ENCODE results near the gene PCCA. TPM values are rescaled to one million over a fixed set of nuclear protein-coding genes. Genes with fewer than 3 reads are reported as not detected.
"Not testable (repeated sequence)": the region's sequence is repeated elsewhere in the genome, so short reads cannot be mapped to it uniquely, and the experiment has no call there.

PCCA gene
- total and polyA plus RNA-seq, 2 donors (not counting 3 experiments of a cell fraction or from before 2014, with no cell fraction given), result 5.7 to 20.2 TPM

DNA sequence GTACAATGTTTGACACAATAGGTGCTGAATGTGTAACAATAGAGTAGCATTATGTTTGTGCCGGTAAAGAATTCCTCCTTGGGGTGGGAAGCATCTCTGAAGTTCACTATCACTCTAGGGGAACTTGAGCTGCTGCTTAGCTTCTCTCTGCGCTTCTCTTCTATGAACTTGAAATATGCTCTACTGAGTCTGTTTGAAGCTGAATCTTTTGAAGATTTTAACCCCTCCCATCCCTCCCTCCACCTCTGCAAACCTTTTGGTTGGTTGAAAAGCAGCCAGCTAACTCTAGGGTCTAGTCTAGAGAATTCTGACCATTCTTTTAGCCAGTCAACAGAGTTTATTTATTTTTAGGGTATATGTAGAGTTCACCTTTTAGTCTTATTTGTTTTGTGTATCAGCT is 2.5 kb downstream of the PCCA start:
- no peaks in the 10 kb centered on the region for H3K36me3 ChIP-seq (ENCODE audit: control insufficient read depth in 2 of 2, extremely low read depth in 1 of 2, insufficient read depth in 2 of 2, low read length in 2 of 2)
- H3K4me1 ChIP-seq (ENCODE audit: control insufficient read depth, extremely low read depth, insufficient read depth, low read length), result peaks cover 8% of the 10 kb centered on the region
- no TSS peak for BruUV-seq (replicated peaks)
- ChIA-PET POLR2A (no interaction called here), CTCF (interaction anchor here (0.7 kb wide), 1 partner anchor 144 kb away, joined by 3 read pairs; no protein-coding TSS in a partner anchor)
- H3K9me1 ChIP-seq (replicated peaks; ENCODE audit: control insufficient read depth, extremely low read depth, insufficient read depth, low read length), result no peaks in the 10 kb centered on the region
- H2AFZ ChIP-seq (ENCODE audit: low read depth, low read length), result no peak overlapping the region
- intact Hi-C loops (cut with micrococcal nuclease) (no loop called here), dilution Hi-C loops (cut with MboI; ENCODE audit: extremely low pct_ligation_motif_present, low sequenced_read_pairs) (no loop called here)
- no peak overlapping the region for H3K9ac ChIP-seq (replicated peaks; ENCODE audit: extremely low read depth, insufficient read depth, low read length)
- H3K4me2 ChIP-seq (ENCODE audit: insufficient read depth, low read length), result no peak overlapping the region
- DNase-seq (ENCODE audit: low read depth, low spot score), result no peak
- H3K27me3 ChIP-seq (ENCODE audit: control insufficient read depth in 2 of 2, insufficient read depth in 2 of 2, low read length in 2 of 2), result no peaks in the 10 kb centered on the region
- FAIRE-seq, result no peak
- no peak for TF ChIP-seq POLR2AphosphoS5 (IDR thresholded peaks at IDR 0.05; ENCODE audit: insufficient read depth, low read depth, low read length)
- no peak for TF ChIP-seq EZH2 (IDR thresholded peaks at IDR 0.05; ENCODE audit: borderline replicate concordance, low read depth, low read length, severe bottlenecking)
- TF ChIP-seq MYC (IDR thresholded peaks at IDR 0.05; ENCODE audit: low read depth, low read length), result no peak
- no peak for TF ChIP-seq FOS (IDR thresholded peaks at IDR 0.05; ENCODE audit: borderline replicate concordance, insufficient read depth, low read length)
- no peak for TF ChIP-seq CTCF (IDR thresholded peaks at IDR 0.05; ENCODE audit: extremely low read depth in 1 of 2, insufficient read depth in 1 of 2, low read depth in 1 of 2, low read length in 2 of 2)
- no peak for TF ChIP-seq GATA2 (IDR thresholded peaks at IDR 0.05; ENCODE audit: insufficient read depth, insufficient read length, low read depth, low read length)
- no peak for TF ChIP-seq POLR2A (IDR thresholded peaks at IDR 0.05; ENCODE audit: low read depth, low read length)
- TF ChIP-seq JUN (IDR thresholded peaks at IDR 0.05; ENCODE audit: borderline replicate concordance, insufficient read depth, insufficient read length, low read depth), result no peak
- TF ChIP-seq, protein P1, sequence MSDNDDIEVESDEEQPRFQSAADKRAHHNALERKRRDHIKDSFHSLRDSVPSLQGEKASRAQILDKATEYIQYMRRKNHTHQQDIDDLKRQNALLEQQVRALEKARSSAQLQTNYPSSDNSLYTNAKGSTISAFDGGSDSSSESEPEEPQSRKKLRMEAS (IDR thresholded peaks at IDR 0.05; ENCODE audit: insufficient read depth, insufficient read length), result no peak
- H3K4me3 ChIP-seq (replicated peaks in 1 of 3; ENCODE audit: insufficient read depth in 1 of 3, low read depth in 1 of 3, low read length in 3 of 3), result no peak overlapping the region
- peaks cover 19% of the 10 kb centered on the region for H3K79me2 ChIP-seq (ENCODE audit: control insufficient read depth, insufficient read depth, low read length)
- no peaks in the 10 kb centered on the region for H3K9me3 ChIP-seq (replicated peaks; ENCODE audit: control insufficient read depth, insufficient read depth, low read length)
- no peak overlapping the region for H3K27ac ChIP-seq (ENCODE audit: insufficient read depth, low read depth, low read length)
- H4K20me1 ChIP-seq (replicated peaks; ENCODE audit: control insufficient read depth, extremely low read depth, insufficient read depth, low read length), result no peaks in the 10 kb centered on the region

- H3K4me1 ChIP-seq (ENCODE audit: control insufficient read depth, extremely low read depth, insufficient read depth, low read length); BruUV-seq (replicated peaks); POLR2A ChIA-PET; H3K36me3 ChIP-seq (ENCODE audit: control insufficient read depth in 2 of 2, extremely low read depth in 1 of 2, insufficient read depth in 2 of 2, low read length in 2 of 2); CTCF ChIA-PET; H2AFZ ChIP-seq (ENCODE audit: low read depth, low read length); H3K9ac ChIP-seq (replicated peaks; ENCODE audit: extremely low read depth, insufficient read depth, low read length); H3K27ac ChIP-seq (ENCODE audit: insufficient read depth, low read depth, low read length); dilution Hi-C loops (cut with MboI; ENCODE audit: extremely low pct_ligation_motif_present, low sequenced_read_pairs); H3K4me3 ChIP-seq (replicated peaks in 1 of 3; ENCODE audit: insufficient read depth in 1 of 3, low read depth in 1 of 3, low read length in 3 of 3); H3K27me3 ChIP-seq (ENCODE audit: control insufficient read depth in 2 of 2, insufficient read depth in 2 of 2, low read length in 2 of 2); H4K20me1 ChIP-seq (replicated peaks; ENCODE audit: control insufficient read depth, extremely low read depth, insufficient read depth, low read length); H3K9me1 ChIP-seq (replicated peaks; ENCODE audit: control insufficient read depth, extremely low read depth, insufficient read depth, low read length); FAIRE-seq; intact Hi-C loops (cut with micrococcal nuclease); DNase-seq (ENCODE audit: low read depth, low spot score); H3K9me3 ChIP-seq (replicated peaks; ENCODE audit: control insufficient read depth, insufficient read depth, low read length); H3K4me2 ChIP-seq (ENCODE audit: insufficient read depth, low read length): not testable (repeated sequence)
- H3K79me2 ChIP-seq (ENCODE audit: control insufficient read depth, insufficient read depth, low read length), result peaks cover 19% of the 10 kb centered on the region
Measured at GRCh38 chr13:100092273-100092672, 3.4 kb downstream of the PCCA start.
